Esophagus muscularis mucosa (tissue), 4 donors: Measurements from ENCODE around the gene GRIK3.

Experiments used
- CTCF ChIP-seq, 3 experiments: fragments of 200-600 bp in 2 of 3; fragments of 450-650 bp in 1 of 3; sonication (generic) in 2 of 3; IDR thresholded peaks; one replicate each; pipeline ENCODE4 v1.5.1; 2017 to 2019; ENCODE audit warnings: antibody characterized with exemption in 3 of 3, mild to moderate bottlenecking in 2 of 3, moderate library complexity in 1 of 3
- EP300 ChIP-seq: sonication (generic); formaldehyde crosslinking; IDR thresholded peaks from one replicate; pipeline ENCODE4 v1.6.1; 2017; ENCODE audit warnings: antibody characterized with exemption
- POLR2AphosphoS5 ChIP-seq, 2 donors: sonication (generic); formaldehyde crosslinking; IDR thresholded peaks; one replicate each; pipeline ENCODE4 v1.6.1; 2017; ENCODE audit warnings: antibody characterized with exemption in 2 of 2

GRCh38 chr1:36761113-36761512 is 273.2 kb downstream of the GRIK3 start:
- no peak for TF ChIP-seq CTCF (IDR thresholded peaks at IDR 0.05)
- TF ChIP-seq POLR2AphosphoS5 (IDR thresholded peaks at IDR 0.05), result no peak
- TF ChIP-seq EP300, result no peak
